Vagina (tissue), 2 donors: ENCODE results near the gene CCDC186.

Source experiments
- CTCF ChIP-seq, 3 experiments: fragments of 450-650 bp in 2 of 3; fragments of 200-600 bp in 1 of 3; sonication (generic) in 1 of 3; IDR thresholded peaks; one replicate each; pipeline ENCODE4 v1.5.1; 2017 to 2019; ENCODE audit warnings: antibody characterized with exemption in 3 of 3, mild to moderate bottlenecking in 2 of 3, moderate library complexity in 2 of 3
- POLR2A ChIP-seq, 2 donors: fragments of 450-650 bp; IDR thresholded peaks; one replicate each; pipeline ENCODE4 v1.6.1; 2017; ENCODE audit warnings: antibody characterized with exemption in 2 of 2, mild to moderate bottlenecking in 2 of 2, moderate library complexity in 2 of 2

DNA sequence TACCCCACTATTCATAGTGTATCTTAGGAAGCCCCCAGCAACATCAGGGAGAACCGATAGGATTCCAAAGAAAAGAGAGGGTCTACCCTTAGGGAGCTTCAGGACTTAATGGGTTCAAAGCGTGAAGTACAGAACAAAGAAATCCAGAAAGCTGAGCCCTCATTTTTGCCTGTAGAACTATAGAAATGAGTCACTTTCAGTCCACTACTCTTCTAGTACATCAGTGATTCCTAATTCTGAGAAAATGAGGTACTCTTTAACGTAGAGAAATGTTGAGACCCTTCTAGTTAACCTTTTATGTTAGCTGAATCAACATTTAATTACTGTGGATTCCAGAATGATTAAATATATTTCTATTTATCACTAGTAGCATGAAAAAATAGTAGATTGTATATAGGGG is 6.9 kb upstream of the CCDC186 start:
- no peak for TF ChIP-seq CTCF (IDR thresholded peaks at IDR 0.05)
- TF ChIP-seq POLR2A (IDR thresholded peaks at IDR 0.05) = no peak
